Neural progenitor cell (in vitro differentiated cells): Measurements from ENCODE around the gene GGT6.

ENCODE experiments used
- CTCF ChIP-seq: fragments of 200-600 bp; sonication (generic); IDR thresholded peaks from 2 replicates; pipeline ENCODE4 v1.5.1; 2017; ENCODE audit warnings: antibody characterized with exemption, mild to moderate bottlenecking
- EZH2 ChIP-seq: fragments of 200-600 bp; sonication (generic); IDR thresholded peaks from 2 replicates; pipeline ENCODE4 v1.6.1; 2017; ENCODE audit warnings: antibody characterized with exemption, mild to moderate bottlenecking, moderate library complexity
- EZH2phosphoT487 ChIP-seq: fragments of 200-600 bp; sonication (generic); IDR thresholded peaks from 2 replicates; pipeline ENCODE4 v1.6.1; 2017; ENCODE audit warnings: antibody characterized with exemption

DNA sequence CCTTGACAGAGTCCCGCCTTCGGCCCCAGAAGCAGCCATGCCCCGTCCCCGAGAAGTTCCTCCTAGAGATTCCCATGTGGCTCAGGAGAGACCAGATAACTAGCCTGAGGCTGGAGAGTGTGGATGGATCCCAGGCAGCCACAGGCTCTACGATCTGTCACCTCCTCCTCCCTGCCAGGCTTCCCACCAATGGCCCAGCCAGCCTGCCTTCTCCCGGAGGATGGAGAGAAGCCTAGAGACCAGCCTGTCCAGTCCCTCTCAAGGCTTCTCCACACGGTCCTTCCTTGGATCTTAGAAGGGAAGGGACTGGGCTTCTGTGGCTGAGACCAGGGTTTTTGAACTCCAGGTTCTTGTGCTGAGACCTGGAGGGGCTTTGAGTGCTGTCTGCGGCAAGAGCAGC, 22.3 kb upstream of the GGT6 start:
- TF ChIP-seq CTCF, result no peak
- TF ChIP-seq EZH2, result no peak
- no peak for TF ChIP-seq EZH2phosphoT487
